HG03558 (cell line): Measurements from ENCODE around the gene CRYZL1.
"Not testable (repeated sequence)": the region's sequence is repeated elsewhere in the genome, so short reads cannot be mapped to it uniquely, and the experiment has no call there.

ENCODE experiments used
- ATAC-seq: cut with Tn5 transposase; IDR thresholded peaks from one replicate; pipeline ENCODE4 v1.9.1; 2021; ENCODE audit warnings: moderate number of reproducible peaks; ENCODE audit not compliant: unreplicated experiment; ENCODE audit errors: extremely low read depth

Gene CRYZL1

GRCh38 chr21:33642027-33642895, 720 bp upstream of the CRYZL1 start, which contains the start of gene ITSN1:
TSS of gene ITSN1 (plus strand) at chr21:33642501. CDS start at chr21:33718829, 76,328 bp downstream.
- ATAC-seq, result peak; percentile 52

DNA sequence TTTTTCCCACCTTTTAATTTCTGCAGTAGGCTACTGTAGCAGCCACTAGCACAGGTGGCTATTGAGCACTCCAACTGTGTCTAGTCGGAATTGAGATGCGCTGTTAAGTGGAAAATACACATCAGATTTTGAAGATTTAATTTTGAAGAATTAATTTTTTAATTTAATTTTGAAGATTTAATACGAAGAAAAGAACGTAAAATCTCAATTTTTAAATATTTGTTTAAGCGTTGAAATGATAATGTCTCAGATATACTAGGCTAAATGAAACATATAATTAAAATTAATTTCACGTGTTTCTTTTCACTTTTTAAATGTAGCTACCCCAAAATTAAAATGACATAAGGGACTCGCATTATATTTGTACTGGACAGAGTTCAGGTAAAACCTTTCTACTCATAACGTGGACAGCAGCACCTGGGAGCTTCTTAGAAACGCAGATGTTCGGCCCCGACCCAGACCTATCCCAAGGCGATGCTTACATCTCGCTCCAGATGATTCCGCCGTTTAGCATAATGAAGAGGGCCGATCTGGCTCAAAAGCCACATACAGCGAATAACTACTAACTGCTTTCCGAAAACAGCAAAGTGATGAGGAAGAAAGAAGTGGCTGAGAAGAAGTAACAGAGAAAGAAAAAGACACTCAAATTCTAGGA, 717 bp downstream of the CRYZL1 start:
- no peak for ATAC-seq

- ATAC-seq, result no peak
Measured at GRCh38 chr21:33634254-33634653, 7.3 kb downstream of the CRYZL1 start.

DNA sequence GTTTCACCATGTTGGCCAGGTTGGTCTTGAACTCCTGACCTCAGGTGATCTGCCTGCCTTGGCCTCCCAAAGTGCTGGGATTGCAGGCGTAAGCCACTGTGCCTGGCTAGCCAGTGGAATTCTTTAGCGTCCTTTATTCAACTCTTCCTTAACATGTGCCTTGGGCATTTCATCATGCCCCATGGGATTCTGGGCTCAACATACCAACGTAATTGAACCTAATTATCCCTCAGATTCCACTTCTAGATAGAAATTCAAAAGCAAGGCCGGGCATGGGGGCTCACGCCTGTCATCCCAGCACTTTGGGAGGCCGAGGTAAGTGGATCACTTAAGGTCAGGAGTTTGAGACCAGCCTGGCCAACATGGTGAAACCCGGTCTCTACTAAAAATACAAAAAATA, 15.4 kb downstream of the CRYZL1 start:
- ATAC-seq, result not testable (repeated sequence)

GRCh38 chr21:33622253-33622652, 19.3 kb downstream of the CRYZL1 start:
- no peak for ATAC-seq

- no peak for ATAC-seq
Measured at GRCh38 chr21:33619726-33620125, 21.8 kb downstream of the CRYZL1 start.

DNA sequence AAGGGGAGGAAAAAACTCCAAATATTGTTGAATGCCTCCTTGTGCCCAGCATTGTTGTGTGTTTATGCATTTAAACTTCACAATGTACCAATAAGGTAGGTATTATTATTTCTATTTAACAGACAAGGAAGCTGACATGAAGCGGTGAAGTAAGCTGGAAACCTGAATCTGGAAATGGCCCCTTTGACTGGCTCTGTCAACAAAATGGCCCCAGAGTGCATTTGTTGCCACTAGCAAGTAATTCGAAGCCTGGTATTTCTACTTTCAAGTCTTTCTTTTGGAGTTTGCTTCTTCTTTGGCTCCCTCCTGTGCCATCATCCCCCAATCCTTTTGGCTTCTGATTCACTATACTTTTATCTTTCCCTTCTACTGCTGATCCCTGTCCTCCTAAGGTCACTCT, 23.1 kb downstream of the CRYZL1 start:
- ATAC-seq, result no peak

DNA sequence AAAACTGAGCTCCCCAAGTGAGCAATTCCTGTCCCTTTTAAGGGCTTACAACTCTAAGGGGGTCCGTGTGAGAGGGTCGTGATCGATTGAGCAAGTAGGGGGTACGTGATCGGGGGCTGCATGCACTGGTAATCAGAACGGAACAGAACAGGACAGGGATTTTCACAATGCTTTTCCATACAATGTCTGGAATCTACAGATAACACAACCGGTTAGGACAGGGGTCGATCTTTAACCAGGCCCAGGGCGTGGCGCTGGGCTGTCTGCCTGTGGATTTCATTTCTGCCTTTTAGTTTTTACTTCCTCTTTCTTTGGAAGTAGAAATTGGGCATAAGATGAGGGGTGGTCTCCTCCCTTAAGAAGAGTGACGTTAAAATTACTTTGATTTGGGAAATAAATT, 24.0 kb downstream of the CRYZL1 start:
- ATAC-seq, result not testable (repeated sequence)

DNA sequence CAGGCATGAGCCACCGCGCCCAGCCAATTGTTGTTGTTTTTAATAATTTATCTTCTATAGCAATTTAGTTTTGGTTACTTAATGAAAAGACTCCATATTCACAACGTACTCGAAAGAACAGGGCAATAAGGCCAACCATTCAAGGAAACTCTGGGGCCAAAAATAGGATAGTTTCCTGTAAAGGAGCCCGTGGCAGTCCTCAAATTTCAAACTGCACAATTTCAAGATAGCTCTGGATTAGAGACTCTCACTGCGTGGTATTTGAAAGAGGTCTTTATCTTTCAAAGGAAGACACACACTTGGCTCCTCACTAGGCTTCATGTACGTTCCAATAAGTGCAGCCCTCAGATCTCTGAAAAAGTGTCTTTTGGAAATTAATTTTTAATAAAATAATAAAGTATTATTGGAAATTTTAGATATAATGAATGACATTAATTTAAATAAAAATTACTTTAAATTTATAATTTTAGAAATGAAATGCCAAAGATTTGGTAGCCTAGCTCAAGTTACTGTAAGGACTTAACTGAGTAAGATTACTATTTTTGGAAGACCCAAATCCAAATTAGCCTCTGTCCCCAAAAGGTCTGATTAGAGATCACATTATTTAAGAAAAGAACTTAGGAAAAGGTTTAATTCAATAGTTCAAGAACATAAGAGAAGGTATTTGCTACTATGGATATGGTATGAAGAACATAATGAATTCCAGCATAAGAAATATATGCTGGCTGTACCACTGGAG, 30.4 kb downstream of the CRYZL1 start:
- ATAC-seq, result no peak

GRCh38 chr21:33608559-33608958, 33.0 kb downstream of the CRYZL1 start:
- ATAC-seq, result no peak

DNA sequence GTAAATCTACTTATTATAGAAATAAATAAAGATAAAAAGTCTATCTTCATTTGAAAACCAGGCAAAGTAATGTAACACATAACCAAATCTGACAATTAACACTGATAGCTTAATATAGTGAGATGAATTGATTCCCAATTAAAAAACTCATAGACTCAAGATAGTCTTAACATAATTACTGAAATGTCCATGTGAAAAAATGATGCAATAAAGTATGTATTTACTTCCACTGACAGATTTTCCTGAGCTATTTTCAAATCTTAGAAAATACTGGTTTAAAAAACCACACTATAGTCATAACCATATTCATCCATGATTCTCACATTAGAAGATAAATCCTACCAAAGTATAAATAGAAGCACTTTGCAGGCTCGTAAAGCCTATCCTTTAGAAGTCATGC, 43.5 kb downstream of the CRYZL1 start:
- ATAC-seq, result no peak

- peak; percentile 71 for ATAC-seq
Measured at GRCh38 chr21:33588485-33589335, 52.8 kb downstream of the CRYZL1 start, which contains the start of gene DONSON. TSS of gene DONSON (minus strand) at chr21:33588684. CDS start at chr21:33588641, 43 bp downstream.

GRCh38 chr21:33587792-33588484, 53.6 kb downstream of the CRYZL1 start:
- ATAC-seq, result peak; percentile 9

DNA sequence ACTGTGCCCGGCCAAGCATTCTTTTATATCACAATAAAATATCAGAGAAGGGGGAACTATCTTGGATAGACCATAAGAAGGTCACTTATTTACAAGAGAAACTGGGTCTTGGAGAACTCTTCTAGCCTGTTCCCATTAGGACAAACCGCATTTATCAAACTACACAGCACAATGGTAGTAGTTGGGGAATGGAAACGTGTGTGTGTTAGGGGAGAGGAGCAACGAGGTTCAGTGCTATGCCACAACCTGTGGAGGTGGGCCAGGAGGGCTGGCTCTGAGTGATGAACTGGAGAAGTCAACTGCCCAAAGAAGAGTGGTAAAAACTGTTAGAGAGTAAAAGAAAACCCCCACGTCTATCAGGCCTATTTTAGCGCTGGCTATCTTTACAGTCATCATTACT, 54.6 kb downstream of the CRYZL1 start:
- ATAC-seq, result no peak

- no peak for ATAC-seq
Measured at GRCh38 chr21:33584455-33584854, 57.1 kb downstream of the CRYZL1 start.

GRCh38 chr21:33578959-33579542, 62.5 kb downstream of the CRYZL1 start:
- no peak for ATAC-seq

DNA sequence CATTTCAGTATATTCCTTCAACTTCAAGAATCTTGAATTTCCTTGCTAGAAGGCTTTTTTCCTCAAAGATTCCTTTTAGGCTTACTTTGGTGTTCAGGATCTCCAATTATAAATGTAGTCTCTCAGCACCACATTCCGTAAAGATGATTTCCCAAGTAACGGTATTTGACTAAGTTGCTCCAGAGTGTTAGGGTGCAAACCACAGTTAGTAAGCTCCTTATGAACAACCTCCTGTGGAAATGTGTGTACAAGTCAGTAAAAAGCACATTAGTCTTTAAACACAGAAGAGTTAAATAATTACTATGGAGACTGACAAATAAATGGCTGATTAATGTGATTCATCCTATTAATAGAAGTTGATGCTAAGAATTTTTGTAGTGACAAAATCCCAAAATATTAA, 63.3 kb downstream of the CRYZL1 start:
- ATAC-seq, result no peak

DNA sequence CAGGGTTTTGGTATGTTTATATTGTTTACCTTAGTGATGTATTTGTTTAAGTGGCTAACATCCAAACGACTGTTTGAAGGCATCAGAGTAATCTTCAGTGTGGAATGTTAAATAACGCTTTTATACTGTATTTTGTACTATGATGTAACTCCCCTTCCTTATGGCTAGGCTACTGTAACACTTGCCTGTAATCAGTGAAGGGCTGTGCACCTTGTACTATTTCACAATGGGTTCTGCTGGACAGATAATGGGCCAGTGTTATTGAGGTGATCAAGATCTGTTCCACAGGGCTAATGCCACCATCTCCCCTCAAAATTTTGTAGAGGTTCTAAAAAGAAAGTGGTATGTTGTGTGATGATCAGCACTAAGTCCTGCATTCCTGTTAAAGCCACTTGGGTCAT, 64.8 kb downstream of the CRYZL1 start:
- ATAC-seq, result not testable (repeated sequence)

- no peak for ATAC-seq
Measured at GRCh38 chr21:33572350-33572749, 69.2 kb downstream of the CRYZL1 start.
